SK-N-MC (cell line): ENCODE measurements around the gene CRY2.
A peak's percentile ranks its signal among the peaks of the same experiment; 100 is the strongest.

Source experiments
- DNase-seq: peaks from one replicate; pipeline ENCODE4 v3.0.0-alpha.2; 2011; ENCODE audit warnings: low read depth, low spot score
- H3K27ac ChIP-seq: fragments of 200-600 bp; sonication (generic); 2 replicates; pipeline ENCODE4 v1.5.1; 2016; ENCODE audit warnings: mixed run types
- H3K36me3 ChIP-seq: fragments of 200-600 bp; sonication (generic); 2 replicates; pipeline ENCODE4 v1.6.1; 2017; ENCODE audit warnings: antibody characterized with exemption, low read length, mixed read lengths; ENCODE audit not compliant: insufficient read depth
- H3K4me3 ChIP-seq: fragments of 200-600 bp; sonication (generic); 2 replicates; pipeline ENCODE4 v1.5.1; 2016
- H3K9ac ChIP-seq: fragments of 200-600 bp; sonication (generic); 2 replicates; pipeline ENCODE4 v1.8.0; 2017; ENCODE audit warnings: mixed run types, mixed read lengths; ENCODE audit not compliant: insufficient read length
- H3K9me3 ChIP-seq: fragments of 200-600 bp; sonication (generic); 2 replicates; pipeline ENCODE4 v1.6.1; 2017; ENCODE audit warnings: low read depth, mild to moderate bottlenecking, antibody characterized with exemption, low read length, moderate library complexity, mixed read lengths
- EZH2 ChIP-seq: fragments of 200-600 bp; sonication (generic); IDR thresholded peaks from one replicate; pipeline ENCODE4 v1.6.1; 2017; ENCODE audit warnings: antibody characterized with exemption
- FOXP2 ChIP-seq: optimal IDR thresholded peaks from 2 replicates; pipeline ENCODE3; 2011; ENCODE audit warnings: mild to moderate bottlenecking, moderate library complexity; ENCODE audit not compliant: insufficient read depth; ENCODE audit errors: extremely low read length, control extremely low read depth
- POLR2AphosphoS5 ChIP-seq: IDR thresholded peaks from 2 replicates; pipeline ENCODE4 v1.6.1; 2012; ENCODE audit warnings: mild to moderate bottlenecking, low read depth, low read length, borderline replicate concordance

The CRY2 gene

DNA sequence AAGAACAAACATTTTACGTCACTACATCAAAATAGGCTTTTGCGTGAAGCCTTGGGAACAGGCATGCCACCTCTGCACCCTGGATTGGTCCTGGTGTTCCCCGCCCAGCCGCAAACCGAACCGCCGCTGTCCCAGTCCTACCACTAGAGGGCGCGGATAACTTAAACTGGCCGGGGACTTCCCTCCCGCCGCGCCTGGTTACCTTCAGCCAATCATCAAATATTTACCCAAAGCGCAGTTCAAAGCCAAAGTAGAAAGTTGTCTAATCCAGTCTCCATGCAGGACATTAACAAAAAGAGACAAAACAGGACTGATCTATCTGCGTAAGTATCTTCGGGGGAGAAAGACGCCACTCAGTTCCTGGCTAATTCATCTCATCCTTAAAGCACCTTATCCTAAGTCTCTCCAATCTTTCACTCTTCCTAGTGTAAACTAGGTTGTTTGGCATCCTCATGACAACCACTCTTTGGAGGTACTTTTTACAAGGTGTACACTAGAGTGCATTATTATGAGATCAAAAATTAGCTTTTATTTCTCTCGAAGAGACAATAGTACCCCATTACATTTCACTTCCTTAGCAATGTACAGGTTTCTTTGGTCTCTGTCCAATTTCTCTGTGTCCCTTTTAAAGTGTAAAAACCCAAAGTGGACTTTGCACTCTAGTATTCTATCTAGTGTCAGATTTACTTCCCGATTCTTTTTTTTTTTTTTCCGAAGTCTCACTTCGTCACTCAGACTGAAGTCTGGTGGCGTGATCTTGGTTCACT is 3.9 kb upstream of the CRY2 start:
- peak; percentile 40 for DNase-seq
- no peak for TF ChIP-seq POLR2AphosphoS5
- TF ChIP-seq FOXP2 = no peak
- no peak for TF ChIP-seq EZH2
- no peak overlapping the region for H3K4me3 ChIP-seq
- H3K9me3 ChIP-seq = no peaks in the 10 kb centered on the region
- no peak overlapping the region for H3K27ac ChIP-seq
- no peaks in the 10 kb centered on the region for H3K36me3 ChIP-seq
- H3K9ac ChIP-seq = no peak overlapping the region

DNA sequence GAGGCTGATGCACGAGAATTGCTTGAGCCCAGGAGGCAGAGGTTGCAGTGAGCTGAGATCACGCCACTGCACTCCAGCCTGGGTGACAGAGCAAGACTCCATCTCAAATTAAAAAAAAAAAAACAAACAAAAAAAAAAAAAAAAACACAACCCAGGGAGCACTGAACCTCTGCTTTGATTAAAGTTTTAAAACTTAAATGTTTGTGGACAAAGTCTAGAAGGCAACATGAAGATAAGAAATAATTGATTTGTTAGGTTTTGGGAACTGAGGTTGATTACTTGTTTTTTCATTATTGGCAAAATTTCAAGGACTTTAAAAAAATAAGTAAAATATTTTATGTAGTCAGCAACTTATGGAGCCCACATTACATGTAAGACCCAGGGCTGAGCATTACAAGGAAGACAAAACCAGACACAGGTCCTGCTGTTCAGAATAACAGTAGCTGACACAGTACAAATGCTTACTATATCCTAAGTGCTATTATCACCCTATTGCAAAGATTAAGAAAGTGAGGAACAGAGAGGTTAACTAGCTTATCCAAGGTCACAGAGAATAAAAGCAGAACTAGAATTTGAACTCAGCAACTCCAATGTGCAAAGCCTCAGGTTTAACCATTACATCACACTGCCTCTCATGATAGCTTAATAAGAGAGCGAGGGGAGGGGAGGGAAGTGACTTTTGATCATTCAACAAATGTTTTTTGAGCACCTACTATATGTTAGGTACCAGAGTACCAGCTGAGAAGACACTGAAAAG is 2.3 kb upstream of the CRY2 start:
- DNase-seq = no peak
- no peak overlapping the region for H3K4me3 ChIP-seq
- no peak for TF ChIP-seq EZH2
- no peak for TF ChIP-seq FOXP2
- H3K9ac ChIP-seq = no peak overlapping the region
- H3K36me3 ChIP-seq = no peaks in the 10 kb centered on the region
- H3K9me3 ChIP-seq = no peaks in the 10 kb centered on the region
- no peak overlapping the region for H3K27ac ChIP-seq

DNA sequence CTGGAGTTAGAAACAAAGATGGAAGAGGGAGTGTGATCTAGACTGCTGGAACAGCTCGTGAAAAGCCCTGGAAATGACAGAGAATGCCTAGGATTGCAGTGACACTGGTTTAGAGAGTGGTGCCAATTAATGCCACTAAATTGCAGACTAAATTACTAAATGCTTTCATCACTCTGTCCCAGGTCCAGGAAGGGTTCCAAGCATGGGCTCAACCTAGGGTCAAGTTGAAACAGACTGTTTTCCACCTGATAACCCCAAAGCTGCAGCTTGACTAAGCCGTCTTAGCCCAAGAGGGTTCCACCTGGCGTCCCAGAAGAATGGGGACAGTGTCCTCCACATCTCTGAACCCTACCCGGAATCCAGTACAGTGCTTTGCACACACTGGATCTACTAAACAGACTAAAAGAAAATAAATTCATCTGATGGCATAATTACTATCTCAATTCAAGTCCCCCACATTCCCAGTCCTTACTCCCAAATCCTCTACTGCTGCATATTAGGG is 1.1 kb upstream of the CRY2 start:
- TF ChIP-seq EZH2 (no peak), FOXP2 (no peak), POLR2AphosphoS5 (no peak)
- Histone ChIP-seq H3K27ac (no peak overlapping the region), H3K9ac (no peak overlapping the region), H3K9me3 (no peaks in the 10 kb centered on the region), H3K36me3 (no peaks in the 10 kb centered on the region), H3K4me3 (no peak overlapping the region)
- no peak for DNase-seq

DNA sequence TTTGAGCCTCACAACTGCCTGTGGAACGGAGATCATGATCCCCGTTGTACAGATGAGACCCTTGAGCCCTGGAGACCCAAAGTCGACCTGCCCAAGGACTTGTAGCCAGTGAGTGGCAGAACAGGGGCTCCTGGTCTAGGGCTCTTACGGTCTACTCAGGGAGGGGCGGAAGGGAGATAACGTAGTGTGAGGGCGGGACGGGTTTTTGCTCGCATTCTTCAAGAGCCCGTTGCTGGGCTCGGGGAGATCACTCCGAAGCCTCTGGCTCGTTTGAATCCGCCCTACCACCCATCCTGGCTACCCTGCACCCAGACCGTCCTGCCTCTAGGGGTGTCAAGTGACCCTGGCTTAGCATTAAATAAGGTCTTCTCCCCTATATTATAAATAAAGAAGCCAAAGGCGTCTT is 639 bp downstream of the CRY2 start:
- TF ChIP-seq POLR2AphosphoS5 (no peak), EZH2 (no peak), FOXP2 (no peak)
- no peaks in the 10 kb centered on the region for H3K9me3 ChIP-seq
- no peak overlapping the region for H3K27ac ChIP-seq
- H3K36me3 ChIP-seq = no peaks in the 10 kb centered on the region
- DNase-seq = no peak
- H3K9ac ChIP-seq = peak overlapping the region; percentile 75
- peak overlapping the region; percentile 95 for H3K4me3 ChIP-seq

DNA sequence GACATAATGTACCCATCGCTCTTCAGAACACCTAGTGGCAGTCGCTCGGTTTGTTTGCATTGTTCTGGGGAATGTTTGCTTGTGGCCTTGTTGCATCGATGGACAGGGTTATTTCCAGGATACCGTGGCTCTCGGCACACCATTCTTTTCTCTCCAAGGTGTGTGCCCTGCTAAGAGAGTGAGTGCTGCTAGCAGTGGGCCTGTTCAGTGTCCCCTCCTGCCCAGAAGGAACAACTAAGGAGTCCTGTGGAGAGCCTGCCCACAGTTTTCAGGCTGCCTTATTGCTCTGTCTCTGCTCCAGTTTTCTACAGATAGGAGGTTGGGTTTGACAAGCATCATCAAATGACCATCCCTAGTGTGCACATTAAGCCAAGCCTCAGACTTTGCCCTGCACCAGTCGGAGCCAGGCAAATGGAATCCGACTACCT is 1.4 kb downstream of the CRY2 start:
- DNase-seq = no peak
- Histone ChIP-seq H3K4me3 (peak overlapping the region; percentile 95), H3K27ac (no peak overlapping the region), H3K36me3 (no peaks in the 10 kb centered on the region), H3K9ac (no peak overlapping the region), H3K9me3 (no peaks in the 10 kb centered on the region)
- TF ChIP-seq FOXP2 (no peak), POLR2AphosphoS5 (no peak), EZH2 (no peak)

DNA sequence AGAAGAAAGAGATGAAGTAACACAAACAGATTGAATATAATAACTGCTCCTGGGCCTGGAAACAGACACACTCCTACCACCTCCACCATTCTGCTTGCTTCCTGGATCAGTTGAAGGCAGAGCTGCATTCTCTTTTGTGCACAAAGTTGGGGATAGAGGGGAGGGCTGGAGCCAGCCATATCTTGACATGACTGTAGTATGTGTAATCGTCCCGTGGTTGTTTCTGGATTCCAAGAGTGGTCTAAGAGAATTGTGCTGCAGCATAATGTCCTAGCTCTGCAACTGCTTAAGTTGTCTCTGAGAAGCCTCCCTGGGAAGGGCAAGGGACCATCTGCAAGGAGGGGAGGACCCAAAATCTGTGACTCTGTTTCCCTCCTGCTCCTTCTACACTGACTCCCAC is 3.2 kb downstream of the CRY2 start:
- no peak overlapping the region for H3K27ac ChIP-seq
- peak overlapping the region; percentile 7 for H3K9ac ChIP-seq
- no peak for DNase-seq
- H3K4me3 ChIP-seq = no peak overlapping the region
- H3K9me3 ChIP-seq = no peaks in the 10 kb centered on the region
- H3K36me3 ChIP-seq = no peaks in the 10 kb centered on the region
- TF ChIP-seq EZH2 (no peak), POLR2AphosphoS5 (no peak), FOXP2 (no peak)

DNA sequence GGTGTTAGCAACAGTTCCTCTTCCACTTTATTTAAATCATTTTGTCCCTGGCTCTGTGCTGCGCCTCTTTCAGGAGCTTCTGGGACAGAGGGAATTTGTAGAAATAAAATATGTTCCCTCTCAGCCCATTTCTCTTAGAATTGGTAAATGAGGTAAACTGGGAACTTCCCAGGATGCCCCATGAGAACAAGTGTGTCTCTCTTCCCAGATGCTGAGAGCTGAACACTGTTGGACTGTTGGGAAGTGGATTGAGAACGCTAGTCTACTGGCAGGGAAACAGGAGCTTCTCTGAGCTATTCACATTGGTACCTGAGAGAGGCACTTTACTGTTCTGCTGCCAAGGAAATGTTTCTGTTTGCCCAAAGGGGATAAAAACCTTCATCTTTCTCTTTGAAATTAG is 4.0 kb downstream of the CRY2 start:
- no peak overlapping the region for H3K9ac ChIP-seq
- DNase-seq = no peak
- H3K36me3 ChIP-seq = peaks cover 6% of the 10 kb centered on the region; the same call in 1 of the 2 replicates
- no peak overlapping the region for H3K4me3 ChIP-seq
- TF ChIP-seq FOXP2 (no peak), EZH2 (no peak), POLR2AphosphoS5 (no peak)
- no peaks in the 10 kb centered on the region for H3K9me3 ChIP-seq
- no peak overlapping the region for H3K27ac ChIP-seq

DNA sequence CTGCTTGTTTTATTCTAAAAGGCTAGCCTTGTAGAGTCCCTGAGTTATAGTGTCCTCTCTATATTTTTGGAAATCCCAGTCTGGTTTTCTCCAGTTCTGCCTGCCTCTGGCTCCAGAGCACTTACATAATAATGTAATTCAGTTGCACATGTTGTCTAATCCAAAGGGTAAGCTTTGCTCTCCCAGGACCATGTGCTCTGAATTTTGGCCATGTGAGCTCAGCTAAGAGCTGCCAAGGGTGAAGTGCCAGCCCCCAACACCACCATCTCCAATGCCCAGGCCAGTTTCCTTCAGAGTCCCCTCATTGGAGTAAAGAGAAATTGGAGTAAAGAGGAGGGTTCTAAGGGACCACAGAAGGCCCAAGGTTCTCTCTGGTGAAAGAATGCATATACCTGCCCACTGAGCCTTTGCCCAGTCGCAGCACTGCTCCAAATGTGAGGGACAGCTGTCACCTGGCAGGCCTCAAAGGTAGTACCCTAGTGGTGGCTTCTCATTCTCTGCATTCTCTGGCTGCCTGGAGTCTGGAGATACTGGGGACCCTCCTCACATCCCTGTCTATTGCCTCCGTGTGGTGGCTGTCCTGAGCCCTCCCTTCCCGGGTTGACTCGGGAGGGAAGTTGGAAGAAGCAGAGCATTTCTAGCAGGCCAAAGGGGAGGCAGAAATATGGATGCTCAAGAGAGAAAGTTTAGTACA is 4.9 kb downstream of the CRY2 start:
- peak overlapping the region; percentile 31; the same call in 1 of the 2 replicates for H3K4me3 ChIP-seq
- DNase-seq = no peak
- TF ChIP-seq EZH2 = no peak
- no peak for TF ChIP-seq FOXP2
- no peak for TF ChIP-seq POLR2AphosphoS5
- no peaks in the 10 kb centered on the region for H3K9me3 ChIP-seq
- H3K36me3 ChIP-seq = peaks cover 6% of the 10 kb centered on the region; the same call in 1 of the 2 replicates
- peak overlapping the region; percentile 1; the same call in 1 of the 2 replicates for H3K27ac ChIP-seq
- H3K9ac ChIP-seq = peak overlapping the region; percentile 23
